WTC11 (cell line): ENCODE results near the gene ZNF787. TPM values are rescaled to one million over a fixed set of nuclear protein-coding genes. Genes with fewer than 3 reads are reported as not detected.

Experiments
- ATAC-seq: fragments of 200-7000 bp; cut with Tn5 transposase; 2 replicates; pipeline ENCODE4 v1.10.0; 2021; ENCODE audit warnings: mild to moderate bottlenecking, moderate library complexity
- CTCF ChIA-PET: fragments of 300-600 bp; sonication (Branson Sonifier 250); formaldehyde crosslinking; loops from one replicate; lab custom pipeline; 2021; ENCODE audit warnings: antibody characterized with exemption; lab: Charles Lee
- POLR2A ChIA-PET: fragments of 350-600 bp; sonication (Branson Sonifier 250); formaldehyde crosslinking; loops from one replicate; lab custom pipeline; 2021; ENCODE audit warnings: antibody characterized with exemption; lab: Charles Lee
- DNase-seq: peaks from one replicate; pipeline ENCODE4 v3.0.0; 2021; ENCODE audit warnings: low spot score
- H3K27ac Mint-ChIP-seq: 2 replicates; pipeline ENCODE4 v1.8.0; 2021; ENCODE audit warnings: mixed read lengths
- H3K27me3 Mint-ChIP-seq: 2 replicates; pipeline ENCODE4 v1.8.0; 2021; ENCODE audit warnings: low read depth, mild to moderate bottlenecking, moderate library complexity, mixed read lengths
- H3K36me3 Mint-ChIP-seq: 2 replicates; pipeline ENCODE4 v1.8.0; 2021; ENCODE audit warnings: mixed read lengths
- H3K4me1 Mint-ChIP-seq: 2 replicates; pipeline ENCODE4 v1.8.0; 2022; ENCODE audit warnings: mixed read lengths
- H3K4me3 Mint-ChIP-seq: 2 replicates; pipeline ENCODE4 v1.8.0; 2021; ENCODE audit warnings: mild to moderate bottlenecking, moderate library complexity, mixed read lengths
- H3K9me3 Mint-ChIP-seq: 2 replicates; pipeline ENCODE4 v1.8.0; 2021; ENCODE audit warnings: mixed read lengths
- ELF4 ChIP-seq: sonication (generic); formaldehyde crosslinking; IDR thresholded peaks from 2 replicates; pipeline ENCODE4 v1.8.1; 2022; ENCODE audit warnings: low read depth, mild to moderate bottlenecking, moderate library complexity, missing genetic modification reagents
- ERG ChIP-seq: fragments of 250-450 bp; sonication (Bioruptor Pico); IDR thresholded peaks from 2 replicates; pipeline ENCODE4 v1.8.0; 2021; ENCODE audit warnings: mild to moderate bottlenecking
- FOXK1 ChIP-seq: sonication (generic); formaldehyde crosslinking; IDR thresholded peaks from 2 replicates; pipeline ENCODE4 v1.8.0; 2022; ENCODE audit warnings: mild to moderate bottlenecking, moderate library complexity, missing genetic modification reagents
- FOXP1 ChIP-seq: sonication (generic); formaldehyde crosslinking; IDR thresholded peaks from 2 replicates; pipeline ENCODE4 v1.8.0; 2022; ENCODE audit warnings: missing genetic modification reagents, mild to moderate bottlenecking, moderate library complexity, borderline replicate concordance
- PRDM15 ChIP-seq: sonication (generic); formaldehyde crosslinking; IDR thresholded peaks from 2 replicates; pipeline ENCODE4 v1.8.0; 2022; ENCODE audit warnings: missing genetic modification reagents
- PREB ChIP-seq: sonication (generic); formaldehyde crosslinking; IDR thresholded peaks from 2 replicates; pipeline ENCODE4 v1.8.1; 2022; ENCODE audit warnings: mild to moderate bottlenecking, missing genetic modification reagents, moderate library complexity, borderline replicate concordance
- TEAD4 ChIP-seq: sonication (generic); formaldehyde crosslinking; IDR thresholded peaks from 2 replicates; pipeline ENCODE4 v1.8.0; 2022; ENCODE audit warnings: mild to moderate bottlenecking, missing genetic modification reagents
- ZNF671 ChIP-seq: fragments of 250-450 bp; sonication (Bioruptor Pico); IDR thresholded peaks from 2 replicates; pipeline ENCODE4 v1.8.0; 2021; ENCODE audit warnings: mild to moderate bottlenecking
- ZSCAN18 ChIP-seq: fragments of 250-450 bp; sonication (Bioruptor Pico); IDR thresholded peaks from 2 replicates; pipeline ENCODE4 v2.1.2; 2022; ENCODE audit warnings: mild to moderate bottlenecking, moderate library complexity
- total RNA-seq: library from RNA; stranded (reverse); gene quantifications from 3 replicates; pipeline ENCODE4 v1.2.3, GENCODE V29; 2021
- TF ChIP-seq, protein P1 (sequence below): fragments of 250-450 bp; sonication (Bioruptor Pico); conservative IDR thresholded peaks from 2 replicates; pipeline ENCODE4 v1.9.0; 2021; ENCODE audit warnings: mild to moderate bottlenecking
- TF ChIP-seq, protein P2 (sequence below): sonication (generic); formaldehyde crosslinking; IDR thresholded peaks from 2 replicates; pipeline ENCODE4 v1.8.1; 2023; ENCODE audit warnings: mild to moderate bottlenecking, missing genetic modification reagents
- TF ChIP-seq, protein P3 (sequence below): sonication (generic); formaldehyde crosslinking; IDR thresholded peaks from 2 replicates; pipeline ENCODE4 v1.8.1; 2023; ENCODE audit warnings: mild to moderate bottlenecking, moderate library complexity, missing genetic modification reagents

ZNF787 gene
- total RNA-seq, 1 experiment from 2014 or later: 62.9 TPM

DNA sequence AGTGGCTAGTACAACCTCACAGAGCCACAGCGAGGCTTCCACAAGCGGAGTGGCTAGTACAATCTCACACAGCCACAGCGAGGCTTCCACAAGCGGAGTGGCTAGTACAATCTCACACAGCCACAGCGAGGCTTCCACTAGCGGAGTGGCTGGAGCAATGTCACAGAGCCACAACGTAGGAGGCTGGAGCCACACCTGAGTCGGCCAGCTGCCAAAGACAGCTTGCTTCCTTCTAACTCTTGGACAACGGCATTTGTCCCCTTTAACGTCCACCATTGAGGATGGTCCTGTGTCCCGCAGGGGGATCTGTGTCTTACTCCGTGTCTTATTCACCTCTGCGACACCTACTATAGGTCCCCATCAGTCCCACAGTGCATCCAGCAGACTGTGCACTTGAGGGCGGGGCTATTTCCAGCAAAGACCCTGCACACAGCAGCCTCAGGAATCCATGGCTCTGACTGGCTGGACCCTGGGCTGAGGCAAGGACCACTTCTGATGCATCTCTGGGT is 3.7 kb downstream of the ZNF787 start:
- DNase-seq (no peak), ATAC-seq (no peak)
- Mint-ChIP-seq H3K4me3 (no peak overlapping the region), H3K27me3 (no peaks in the 10 kb centered on the region), H3K36me3 (no peaks in the 10 kb centered on the region), H3K27ac (peak overlapping the region; percentile 72; the same call in 1 of the 2 replicates), H3K4me1 (peaks cover 57% of the 10 kb centered on the region), H3K9me3 (no peaks in the 10 kb centered on the region)
- ChIA-PET CTCF (interaction anchor here (1.6 kb wide), 1 partner anchor 54 kb away, joined by 3 read pairs; no protein-coding TSS in a partner anchor), POLR2A (no interaction called here)
- TF ChIP-seq TEAD4 (CRISPR knock-in tag) (no peak), ELF4 (CRISPR knock-in tag) (no peak)
- TF ChIP-seq, protein P1, sequence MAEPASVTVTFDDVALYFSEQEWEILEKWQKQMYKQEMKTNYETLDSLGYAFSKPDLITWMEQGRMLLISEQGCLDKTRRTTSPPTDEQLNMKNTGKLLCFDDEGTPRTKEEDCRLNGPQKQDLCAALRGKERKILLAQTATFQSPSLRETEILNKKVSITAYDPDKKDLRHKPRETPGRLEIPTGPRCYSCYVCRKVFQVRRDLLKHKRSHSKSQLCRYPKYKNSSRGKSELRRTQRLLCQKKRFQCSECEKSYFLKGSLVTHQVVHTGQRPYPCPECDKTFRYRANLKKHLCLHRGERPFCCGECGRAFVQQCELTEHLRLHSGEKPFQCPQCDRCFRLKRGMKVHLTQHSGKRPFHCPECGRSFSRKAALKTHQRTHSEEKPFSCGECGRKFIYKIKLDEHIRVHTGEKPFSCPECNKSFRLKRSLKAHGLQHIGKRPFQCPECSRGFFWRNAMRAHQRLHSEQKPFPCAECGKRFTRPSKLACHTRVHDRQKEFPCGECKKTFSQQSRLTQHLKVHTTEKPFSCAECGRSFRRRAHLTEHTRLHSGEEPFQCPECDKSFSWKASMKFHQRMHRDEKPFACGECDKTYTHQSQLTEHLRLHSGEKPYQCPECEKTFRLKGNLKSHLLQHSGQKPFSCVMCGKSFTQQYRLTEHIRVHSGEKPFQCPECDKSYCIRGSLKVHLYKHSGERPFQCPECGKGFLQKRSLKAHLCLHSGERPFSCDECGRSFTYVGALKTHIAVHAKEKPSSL (CRISPR knock-in tag): no peak
- TF ChIP-seq, protein P2, sequence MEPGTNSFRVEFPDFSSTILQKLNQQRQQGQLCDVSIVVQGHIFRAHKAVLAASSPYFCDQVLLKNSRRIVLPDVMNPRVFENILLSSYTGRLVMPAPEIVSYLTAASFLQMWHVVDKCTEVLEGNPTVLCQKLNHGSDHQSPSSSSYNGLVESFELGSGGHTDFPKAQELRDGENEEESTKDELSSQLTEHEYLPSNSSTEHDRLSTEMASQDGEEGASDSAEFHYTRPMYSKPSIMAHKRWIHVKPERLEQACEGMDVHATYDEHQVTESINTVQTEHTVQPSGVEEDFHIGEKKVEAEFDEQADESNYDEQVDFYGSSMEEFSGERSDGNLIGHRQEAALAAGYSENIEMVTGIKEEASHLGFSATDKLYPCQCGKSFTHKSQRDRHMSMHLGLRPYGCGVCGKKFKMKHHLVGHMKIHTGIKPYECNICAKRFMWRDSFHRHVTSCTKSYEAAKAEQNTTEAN (CRISPR knock-in tag): no peak
- TF ChIP-seq, protein P3, sequence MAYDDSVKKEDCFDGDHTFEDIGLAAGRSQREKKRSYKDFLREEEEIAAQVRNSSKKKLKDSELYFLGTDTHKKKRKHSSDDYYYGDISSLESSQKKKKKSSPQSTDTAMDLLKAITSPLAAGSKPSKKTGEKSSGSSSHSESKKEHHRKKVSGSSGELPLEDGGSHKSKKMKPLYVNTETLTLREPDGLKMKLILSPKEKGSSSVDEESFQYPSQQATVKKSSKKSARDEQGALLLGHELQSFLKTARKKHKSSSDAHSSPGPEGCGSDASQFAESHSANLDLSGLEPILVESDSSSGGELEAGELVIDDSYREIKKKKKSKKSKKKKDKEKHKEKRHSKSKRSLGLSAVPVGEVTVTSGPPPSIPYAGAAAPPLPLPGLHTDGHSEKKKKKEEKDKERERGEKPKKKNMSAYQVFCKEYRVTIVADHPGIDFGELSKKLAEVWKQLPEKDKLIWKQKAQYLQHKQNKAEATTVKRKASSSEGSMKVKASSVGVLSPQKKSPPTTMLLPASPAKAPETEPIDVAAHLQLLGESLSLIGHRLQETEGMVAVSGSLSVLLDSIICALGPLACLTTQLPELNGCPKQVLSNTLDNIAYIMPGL (CRISPR knock-in tag): no peak

DNA sequence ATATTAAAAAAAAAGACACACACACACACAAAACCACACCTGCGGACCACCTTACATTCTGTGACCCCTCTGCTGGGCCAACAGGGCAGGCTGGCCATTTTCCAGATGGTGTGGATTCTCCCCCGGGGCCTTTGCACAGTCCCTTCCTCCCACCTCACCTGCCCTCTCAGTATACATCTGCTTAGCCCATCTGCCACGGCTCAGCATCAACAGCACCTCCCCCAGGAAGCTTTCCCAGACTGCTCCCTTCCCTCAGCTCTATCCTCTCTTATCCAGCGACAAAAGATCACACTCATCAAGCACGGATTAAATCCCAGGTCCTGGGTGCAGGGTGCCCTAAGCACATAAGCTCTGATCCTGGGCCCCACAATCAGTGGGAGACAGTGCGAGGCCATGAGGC is 4.5 kb downstream of the ZNF787 start:
- no peak overlapping the region for H3K4me3 Mint-ChIP-seq
- H3K9me3 Mint-ChIP-seq: no peaks in the 10 kb centered on the region
- ChIA-PET CTCF (interaction anchor here (0.6 to 1.6 kb wide), 2 partner anchors 55 to 463 kb away, joined by 3 read pairs; no protein-coding TSS in a partner anchor), POLR2A (no interaction called here)
- no peak for ATAC-seq
- H3K36me3 Mint-ChIP-seq: no peaks in the 10 kb centered on the region
- TF ChIP-seq PREB (CRISPR knock-in tag) (no peak), ZSCAN18 (CRISPR knock-in tag) (no peak), PRDM15 (CRISPR knock-in tag) (no peak), FOXK1 (no peak), FOXP1 (no peak), ERG (CRISPR knock-in tag) (no peak), ZNF671 (CRISPR knock-in tag) (no peak)
- H3K4me1 Mint-ChIP-seq: peaks cover 56% of the 10 kb centered on the region
- DNase-seq: no peak
- peak overlapping the region; percentile 95 for H3K27ac Mint-ChIP-seq
- H3K27me3 Mint-ChIP-seq: no peaks in the 10 kb centered on the region
